ENCODE measurements around the gene GRM7.
A peak's percentile ranks its signal among the peaks of the same experiment; 100 is the strongest.

The GRM7 gene

GRCh38 chr3:7573330-7573729 is 712.4 kb downstream of the GRM7 start:
- no peak for TF ChIP-seq CTCF (IDR thresholded peaks at IDR 0.05; ENCODE audit: insufficient read depth, low read depth, low read length, missing control alignments)
- DNase-seq (ENCODE audit: low read depth), result no peak
- H3K4me3 ChIP-seq (ENCODE audit: low read depth, low read length), result no peak overlapping the region

GRCh38 chr3:7574435-7574834 is 713.5 kb downstream of the GRM7 start:
- TF ChIP-seq CTCF (IDR thresholded peaks at IDR 0.05; ENCODE audit: insufficient read depth, low read depth, low read length, missing control alignments), result no peak
- no peak for DNase-seq (ENCODE audit: low read depth)
- H3K4me3 ChIP-seq (ENCODE audit: low read depth, low read length), result no peak overlapping the region

GRCh38 chr3:7576071-7576470 is 715.2 kb downstream of the GRM7 start:
- no peak overlapping the region for H3K4me3 ChIP-seq (ENCODE audit: low read depth, low read length)
- no peak for DNase-seq (ENCODE audit: low read depth)
- no peak for TF ChIP-seq CTCF (IDR thresholded peaks at IDR 0.05; ENCODE audit: insufficient read depth, low read depth, low read length, missing control alignments)

GRCh38 chr3:7576506-7576905 is 715.6 kb downstream of the GRM7 start:
- no peak for DNase-seq (ENCODE audit: low read depth)
- TF ChIP-seq CTCF (IDR thresholded peaks at IDR 0.05; ENCODE audit: insufficient read depth, low read depth, low read length, missing control alignments), result no peak
- no peak overlapping the region for H3K4me3 ChIP-seq (ENCODE audit: low read depth, low read length)

- H3K4me3 ChIP-seq (ENCODE audit: low read depth, low read length), result no peak overlapping the region
- no peak for DNase-seq (ENCODE audit: low read depth)
- TF ChIP-seq CTCF (IDR thresholded peaks at IDR 0.05; ENCODE audit: insufficient read depth, low read depth, low read length, missing control alignments), result no peak
Measured at GRCh38 chr3:7577513-7577912, 716.6 kb downstream of the GRM7 start.

- no peak for DNase-seq (ENCODE audit: low read depth)
- TF ChIP-seq CTCF (IDR thresholded peaks at IDR 0.05; ENCODE audit: insufficient read depth, low read depth, low read length, missing control alignments), result no peak
- H3K4me3 ChIP-seq (ENCODE audit: low read depth, low read length), result no peak overlapping the region
Measured at GRCh38 chr3:7581831-7582230, 720.9 kb downstream of the GRM7 start.

GRCh38 chr3:7585052-7585451 is 724.1 kb downstream of the GRM7 start:
- H3K4me3 ChIP-seq (ENCODE audit: low read depth, low read length), result no peak overlapping the region
- DNase-seq (ENCODE audit: low read depth), result peak; percentile 6
- no peak for TF ChIP-seq CTCF (IDR thresholded peaks at IDR 0.05; ENCODE audit: insufficient read depth, low read depth, low read length, missing control alignments)
